GM18907 (cell line): Measurements from ENCODE around the gene PCP4L1.

Experiments used
- ATAC-seq: cut with Tn5 transposase; IDR thresholded peaks from one replicate; pipeline ENCODE4 v1.9.1; 2021; ENCODE audit warnings: mild to moderate bottlenecking, moderate library complexity; ENCODE audit not compliant: unreplicated experiment

Gene PCP4L1

GRCh38 chr1:161265305-161265704 lies 6.8 kb downstream of the PCP4L1 start:
- ATAC-seq = no peak

- no peak for ATAC-seq
These were observed 7.7 kb downstream of the PCP4L1 start for GRCh38 chr1:161266202-161266601.

- ATAC-seq = no peak
These were observed 8.3 kb downstream of the PCP4L1 start for GRCh38 chr1:161266836-161267235.

- ATAC-seq = no peak
These were observed 8.8 kb downstream of the PCP4L1 start for GRCh38 chr1:161267321-161267720.

- ATAC-seq = no peak
These were observed 14.9 kb downstream of the PCP4L1 start for GRCh38 chr1:161273402-161273801.

GRCh38 chr1:161274874-161275273 lies 16.3 kb downstream of the PCP4L1 start:
- no peak for ATAC-seq

GRCh38 chr1:161282991-161283390 lies 24.4 kb downstream of the PCP4L1 start:
- ATAC-seq = no peak

GRCh38 chr1:161285113-161285512 lies 26.6 kb downstream of the PCP4L1 start:
- no peak for ATAC-seq

- no peak for ATAC-seq
These were observed 27.0 kb downstream of the PCP4L1 start for GRCh38 chr1:161285521-161285920.

GRCh38 chr1:161287482-161288054 lies 29.0 kb downstream of the PCP4L1 start:
- no peak for ATAC-seq

GRCh38 chr1:161290779-161291178 lies 32.2 kb downstream of the PCP4L1 start:
- no peak for ATAC-seq

- no peak for ATAC-seq
These were observed 38.9 kb downstream of the PCP4L1 start for GRCh38 chr1:161297415-161297814.

GRCh38 chr1:161298116-161298515 lies 39.6 kb downstream of the PCP4L1 start:
- no peak for ATAC-seq

- ATAC-seq = no peak
These were observed 40.8 kb downstream of the PCP4L1 start for GRCh38 chr1:161299347-161299746.

GRCh38 chr1:161300478-161300877 lies 41.9 kb downstream of the PCP4L1 start:
- no peak for ATAC-seq

GRCh38 chr1:161304927-161305866 lies 46.7 kb downstream of the PCP4L1 start:
- no peak for ATAC-seq

- peak; percentile 87 for ATAC-seq
These were observed 47.4 kb downstream of the PCP4L1 start for GRCh38 chr1:161305867-161306519.

- no peak for ATAC-seq
These were observed 48.8 kb downstream of the PCP4L1 start for GRCh38 chr1:161307230-161307768.

GRCh38 chr1:161307892-161308638 lies 49.5 kb downstream of the PCP4L1 start:
- ATAC-seq = no peak

- no peak for ATAC-seq
These were observed 51.3 kb downstream of the PCP4L1 start, which contains the start of gene MPZ for GRCh38 chr1:161309868-161310267. TSS of gene MPZ (minus strand) at chr1:161309968. CDS start at chr1:161309905, 63 bp downstream.
